OCI-LY3 (cell line): ENCODE data around the gene PYGB.

Experiments
- CTCF ChIP-seq: fragments of 200-600, 300-600 bp; sonication (generic); IDR thresholded peaks from 2 replicates; pipeline ENCODE4 v1.5.1; 2014; ENCODE audit warnings: antibody characterized with exemption, low read length, low read depth
- EZH2phosphoT487 ChIP-seq: fragments of 200-600 bp; shearing (Covaris generic); IDR thresholded peaks from 2 replicates; pipeline ENCODE4 v1.6.1; 2018; ENCODE audit warnings: antibody characterized with exemption, mixed run types, low read depth

GRCh38 chr20:25237610-25238318 lies 10.1 kb upstream of the PYGB start:
- TF ChIP-seq CTCF (no peak), EZH2phosphoT487 (no peak)
